Measurements from ENCODE around the gene SPATA3. TPM values are rescaled to one million over a fixed set of nuclear protein-coding genes. Genes with fewer than 3 reads are reported as not detected.
"Not testable (repeated sequence)": the region's sequence is repeated elsewhere in the genome, so short reads cannot be mapped to it uniquely, and the experiment has no call there.

The SPATA3 gene
- total RNA-seq, 1 donor from 2014 or later, result not detected

DNA sequence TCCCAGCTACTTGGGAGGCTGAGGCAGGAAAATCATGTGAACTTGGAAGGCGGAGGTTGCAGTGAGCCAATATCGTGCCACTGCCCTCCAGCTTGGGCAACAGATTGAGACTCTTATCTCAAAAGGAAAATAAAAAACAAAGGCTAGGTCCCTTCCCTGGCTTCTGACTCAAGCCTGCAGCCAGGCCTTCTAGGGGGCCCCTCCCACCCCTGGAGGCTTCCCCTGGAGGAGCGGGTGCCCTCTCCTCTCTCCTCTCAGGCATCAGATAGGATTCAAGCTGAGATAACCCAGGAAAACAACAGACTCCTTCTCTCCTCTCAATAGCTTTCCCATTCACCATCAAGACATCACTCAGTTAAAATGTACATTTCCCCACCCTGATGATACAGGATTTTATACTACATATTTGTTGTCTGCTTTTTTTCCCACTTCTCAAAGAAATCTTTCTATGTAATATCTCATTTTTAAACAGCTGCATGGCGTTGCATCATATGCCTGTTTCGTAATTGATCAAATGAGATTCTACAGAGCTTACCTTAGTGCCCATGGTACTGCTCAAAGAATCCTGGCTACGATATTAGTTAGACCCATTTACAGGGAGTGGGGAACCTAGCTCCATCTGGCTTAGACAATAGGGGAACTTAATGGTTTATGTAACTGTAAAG, 20.8 kb downstream of the SPATA3 start:
- no peak for DNase-seq (ENCODE audit: low spot score in 2 of 2)
- no peak for FAIRE-seq

DNA sequence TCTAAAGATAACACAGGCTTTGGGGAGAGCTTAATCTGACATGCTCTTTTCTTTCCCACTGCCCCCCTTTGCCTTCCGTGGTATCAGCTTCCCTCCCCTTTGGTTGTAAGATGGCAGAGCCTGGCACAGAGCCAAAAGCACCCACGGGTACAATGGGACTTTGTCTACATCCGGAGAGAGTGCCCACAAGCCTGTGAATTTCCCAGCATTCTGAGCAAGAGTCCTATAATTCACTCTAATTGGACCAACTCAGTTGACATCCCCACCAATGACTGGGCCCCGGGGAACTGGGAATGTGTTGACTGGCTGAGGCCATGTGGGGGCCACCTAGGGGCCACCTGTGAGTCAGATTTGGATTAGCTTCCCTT, 21.3 kb downstream of the SPATA3 start:
- FAIRE-seq (no peak), DNase-seq (ENCODE audit: low spot score in 2 of 2) (peak; percentile 63 to 65)

DNA sequence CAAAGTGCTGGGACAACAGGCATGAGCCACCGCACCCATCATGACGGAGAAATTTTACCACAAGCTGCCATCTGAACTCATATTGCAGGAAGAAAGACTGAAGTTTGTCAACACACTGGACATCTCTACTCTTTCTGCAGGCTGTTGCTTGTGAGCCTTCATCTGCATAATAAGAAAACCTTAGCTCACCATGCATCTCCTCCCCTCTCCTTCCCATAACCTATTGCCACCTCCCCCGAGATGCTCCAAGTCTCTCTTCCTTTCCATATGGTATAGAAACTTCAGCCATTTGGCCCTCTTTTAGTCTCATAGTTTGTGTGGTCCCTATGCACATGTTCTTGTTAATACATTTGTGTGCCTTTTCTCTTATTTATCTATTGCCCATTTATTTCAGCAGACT, 22.3 kb downstream of the SPATA3 start:
- FAIRE-seq (no peak), DNase-seq (ENCODE audit: low spot score in 2 of 2) (no peak)

- not testable (repeated sequence) for DNase-seq (ENCODE audit: low spot score in 2 of 2); FAIRE-seq
These were observed 29.1 kb downstream of the SPATA3 start for GRCh38 chr2:231025059-231025458.

DNA sequence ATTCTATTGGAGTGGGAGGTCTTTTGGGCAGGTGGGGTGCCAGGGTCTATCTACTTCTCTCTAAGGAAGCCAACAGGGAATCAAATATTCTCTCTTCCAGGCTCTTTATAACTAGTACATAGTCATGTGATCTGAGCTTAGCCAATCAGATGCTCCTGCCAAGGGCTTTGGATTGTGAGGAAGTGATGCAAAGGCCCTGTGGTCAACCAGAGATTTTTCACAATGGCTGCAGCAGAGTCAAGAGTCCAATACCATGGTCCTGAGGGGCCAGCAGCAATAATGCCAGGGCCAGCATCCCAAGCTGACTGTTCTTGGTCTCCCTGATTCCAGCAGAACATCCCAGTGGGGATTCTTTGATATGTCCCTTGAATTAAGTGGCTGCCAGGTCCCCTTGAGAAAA, 33.0 kb downstream of the SPATA3 start:
- no peak for FAIRE-seq

DNA sequence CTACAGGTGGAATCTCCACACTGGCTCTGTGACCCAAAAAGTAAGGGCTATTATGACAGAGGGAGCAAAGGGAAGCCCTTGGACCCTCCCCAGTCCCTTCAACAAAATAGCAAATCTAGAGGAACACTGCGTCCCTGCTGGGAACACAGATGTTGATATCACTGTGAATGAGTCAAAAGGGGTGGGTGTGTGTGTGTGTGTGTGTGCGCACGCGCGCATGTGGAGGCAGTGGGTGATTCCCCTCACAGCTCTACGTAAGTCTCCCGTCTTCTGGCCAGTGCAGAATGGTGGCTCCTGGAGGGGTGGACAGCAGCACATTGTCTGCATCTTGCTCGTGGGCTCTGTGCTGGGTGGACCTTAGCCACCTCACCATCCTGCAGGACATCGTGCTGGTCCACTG, 33.6 kb downstream of the SPATA3 start:
- FAIRE-seq (no peak), DNase-seq (ENCODE audit: low spot score in 2 of 2) (no peak)

More for the DNA sequence above, 33.0 kb downstream of the SPATA3 start:
- DNase-seq (ENCODE audit: low spot score in 2 of 2), result no peak

DNA sequence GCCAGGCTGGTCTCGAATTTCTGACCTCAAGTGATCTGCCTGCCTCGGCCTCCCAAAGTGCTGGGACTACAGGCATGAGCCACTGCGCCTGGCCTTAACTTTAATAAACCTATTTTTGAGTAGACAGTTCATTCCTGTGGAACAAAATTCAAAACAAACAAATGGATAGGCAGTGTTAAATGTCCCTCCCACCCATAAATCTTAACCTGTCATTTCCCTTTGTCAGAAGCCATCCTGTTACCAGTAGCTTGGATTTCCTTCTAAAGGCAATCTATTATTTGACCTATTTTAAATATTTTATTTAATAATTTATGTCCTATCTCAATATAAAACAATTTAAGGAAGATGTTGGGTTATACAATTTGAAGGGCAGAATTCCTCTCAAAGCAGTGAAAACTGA, 34.8 kb downstream of the SPATA3 start:
- FAIRE-seq, result no peak
- DNase-seq (ENCODE audit: low spot score in 2 of 2), result no peak

- DNase-seq (ENCODE audit: low spot score in 2 of 2), result no peak
- no peak for FAIRE-seq
These were observed 36.7 kb downstream of the SPATA3 start for GRCh38 chr2:231032575-231033140.

DNA sequence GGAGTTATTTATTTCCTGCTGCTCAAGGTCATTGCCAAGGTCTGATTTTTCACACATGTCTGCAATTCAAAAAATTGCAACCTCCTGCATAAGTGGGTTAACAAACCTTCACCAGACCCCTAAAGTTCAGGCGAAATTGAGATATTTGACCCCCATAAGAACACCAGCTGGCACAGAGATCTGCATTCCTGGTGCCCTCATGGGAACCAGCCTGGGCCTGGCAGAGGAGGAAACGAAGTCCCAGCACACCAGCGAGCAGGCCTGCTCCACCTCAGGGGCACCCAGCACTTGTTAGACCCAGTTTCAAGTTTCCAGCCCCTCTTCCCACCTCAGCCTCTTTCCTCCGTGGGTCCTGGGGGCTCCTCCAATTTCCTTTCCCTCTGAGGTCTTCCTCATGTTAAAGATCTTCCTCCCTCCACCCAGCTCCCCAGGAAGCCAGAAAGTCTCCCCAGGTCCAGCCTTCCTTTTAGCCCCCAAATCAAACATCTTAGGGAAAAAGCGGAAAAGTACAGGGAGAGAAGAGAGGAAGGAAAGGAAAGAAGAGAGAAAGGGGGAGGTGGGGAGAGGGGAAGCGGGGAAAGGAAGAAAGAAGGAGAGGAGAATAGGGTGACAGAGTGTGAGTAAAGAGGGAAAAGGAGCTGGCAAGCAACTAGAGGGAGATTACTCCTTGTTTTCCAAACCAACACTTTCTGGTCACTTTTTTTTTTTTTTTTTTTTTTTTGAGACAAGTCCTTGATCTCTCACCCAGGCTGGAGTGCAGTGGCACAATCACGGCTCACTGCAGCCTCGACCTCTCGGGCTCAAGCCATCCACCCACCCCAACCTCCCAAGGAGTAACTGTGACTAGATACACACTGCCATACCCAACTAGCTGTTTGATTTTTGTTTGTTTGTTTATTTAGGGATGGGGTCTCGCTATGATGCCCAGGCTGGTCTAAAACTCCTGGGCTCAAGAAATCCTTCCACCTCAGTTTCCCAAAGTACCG, 37.5 kb downstream of the SPATA3 start:
- DNase-seq (ENCODE audit: low spot score in 2 of 2) (no peak), FAIRE-seq (no peak)

GRCh38 chr2:231034291-231034882, 38.5 kb downstream of the SPATA3 start:
- no peak for DNase-seq (ENCODE audit: low spot score in 2 of 2)
- FAIRE-seq, result no peak

DNA sequence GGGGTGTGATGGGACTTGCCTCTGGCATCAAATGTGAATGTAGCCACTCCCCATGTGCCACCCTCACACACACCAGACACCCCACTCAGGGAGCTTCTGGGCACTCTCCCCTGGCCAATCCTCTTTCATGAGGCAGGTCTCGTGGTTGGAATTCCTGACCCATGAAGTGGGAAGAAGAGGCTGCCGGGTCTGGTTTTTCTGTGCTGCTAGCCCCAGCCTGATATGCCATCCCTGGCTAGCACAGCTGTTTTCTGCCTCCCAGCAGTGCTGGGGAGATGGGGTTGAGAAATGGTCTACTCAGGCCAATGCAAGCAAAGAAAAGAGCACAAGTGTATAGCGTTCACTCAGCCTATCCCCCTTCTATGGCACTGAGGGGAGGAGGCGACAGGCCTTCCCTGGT, 40.2 kb downstream of the SPATA3 start:
- no peak for DNase-seq (ENCODE audit: low spot score in 2 of 2)
- FAIRE-seq, result no peak

DNA sequence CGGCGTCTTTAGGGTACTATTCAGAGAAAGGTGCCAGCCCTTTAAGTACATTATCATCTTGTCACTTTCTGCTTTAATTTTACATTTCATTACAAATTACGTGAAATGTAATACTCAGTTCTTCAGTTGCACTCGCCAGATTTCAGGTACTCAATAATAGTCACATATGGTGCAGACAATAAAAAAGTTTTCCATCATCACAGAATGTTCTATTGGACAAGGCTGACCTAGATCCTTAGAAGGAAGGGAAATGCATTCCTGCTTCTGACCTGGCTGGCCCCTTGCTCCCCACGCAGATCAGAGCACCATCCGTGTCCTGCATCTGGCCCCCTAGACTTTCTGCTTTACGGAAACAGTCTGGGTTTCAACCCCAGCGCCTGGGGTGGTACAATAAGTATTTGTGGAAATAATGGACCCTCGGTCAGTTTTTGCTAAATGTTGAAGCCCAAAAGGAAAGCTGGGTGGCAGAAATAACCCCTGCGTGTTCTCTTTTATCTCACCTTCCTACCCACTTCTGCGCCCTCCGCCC, 40.7 kb downstream of the SPATA3 start:
- DNase-seq (ENCODE audit: low spot score in 2 of 2) (no peak), FAIRE-seq (no peak)

DNA sequence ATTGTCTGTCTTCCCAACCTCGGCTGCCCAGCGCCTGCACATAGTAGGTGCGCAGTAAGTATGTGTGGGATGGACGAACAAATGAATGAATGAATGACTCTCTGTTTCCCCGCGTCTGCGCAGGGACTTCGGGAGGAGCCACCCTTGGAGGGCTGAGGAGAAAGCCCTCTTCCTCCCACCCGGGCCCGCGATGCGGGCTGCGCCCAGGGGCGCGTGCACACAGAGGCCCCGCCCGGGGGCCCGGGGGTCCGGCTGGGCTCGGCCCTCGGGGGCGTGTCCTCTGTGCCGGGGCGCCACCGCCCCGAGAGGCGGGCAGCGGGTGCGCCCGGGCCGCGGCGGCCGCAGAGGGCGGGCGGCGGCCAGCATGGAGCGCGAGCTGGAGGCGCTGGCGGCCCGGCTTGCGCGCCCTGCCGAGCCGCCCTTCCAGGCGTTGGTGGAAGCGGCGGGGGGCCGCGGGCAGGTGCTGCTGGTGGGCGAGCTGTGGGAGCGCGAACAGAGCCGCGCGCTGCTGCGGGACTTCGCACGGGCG, 41.3 kb downstream of the SPATA3 start, which contains the start of gene C2orf72:
Gene C2orf72 (plus strand): TSS at position 322 of the 529 bp plus-strand sequence. CDS start 43 bp downstream, at position 365.
- FAIRE-seq (no peak), DNase-seq (ENCODE audit: low spot score in 2 of 2) (peak; percentile 69 to 76)

GRCh38 chr2:231037731-231038482, 42.0 kb downstream of the SPATA3 start:
- peak; percentile 74 to 86 for DNase-seq (ENCODE audit: low spot score in 2 of 2)
- no peak for FAIRE-seq

DNA sequence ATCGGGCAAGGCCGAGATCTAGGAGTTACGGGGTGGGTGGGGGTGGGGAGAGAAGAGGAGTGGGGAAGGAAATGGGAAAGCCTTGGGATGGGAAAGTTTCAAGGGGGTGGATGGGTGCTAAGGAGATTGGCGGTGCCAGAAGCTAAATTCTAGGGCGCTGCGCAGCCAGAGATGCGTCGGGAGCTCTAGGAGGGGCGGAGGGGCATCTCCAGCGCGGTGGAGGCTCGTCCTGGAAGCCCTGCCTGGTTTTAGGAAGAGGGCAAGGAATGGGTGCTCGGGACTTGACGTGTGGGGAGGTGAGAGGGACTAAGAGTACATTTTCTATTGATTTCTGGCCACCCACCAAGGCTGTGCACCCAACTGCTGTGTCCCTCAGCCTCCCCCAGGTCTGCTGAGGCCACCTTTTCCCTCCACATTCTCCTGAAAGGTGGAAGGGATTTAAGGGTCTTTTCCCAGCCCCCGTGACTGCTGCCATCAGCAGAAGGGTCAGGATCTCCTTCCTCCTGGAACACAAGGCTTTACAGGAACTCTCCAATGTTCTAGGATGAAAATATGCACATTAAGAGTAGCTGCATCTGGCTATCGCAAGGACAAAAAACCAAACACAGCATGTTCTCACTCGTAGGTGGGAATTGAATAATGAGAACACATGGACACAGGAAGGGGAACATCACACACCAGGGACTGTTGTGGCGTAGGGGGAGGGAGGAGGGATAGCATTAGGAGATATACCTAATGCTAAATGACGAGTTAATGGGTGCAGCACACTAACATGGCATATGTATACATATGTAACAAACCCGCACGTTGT, 42.8 kb downstream of the SPATA3 start:
- FAIRE-seq, result no peak
- peak in 1 of 2 donors; percentile 46 for DNase-seq (ENCODE audit: low spot score in 2 of 2)

GRCh38 chr2:231039294-231039664, 43.4 kb downstream of the SPATA3 start:
- no peak for DNase-seq (ENCODE audit: low spot score in 2 of 2)
- FAIRE-seq, result no peak

GRCh38 chr2:231039821-231040364, 44.0 kb downstream of the SPATA3 start:
- FAIRE-seq (no peak), DNase-seq (ENCODE audit: low spot score in 2 of 2) (no peak)

DNA sequence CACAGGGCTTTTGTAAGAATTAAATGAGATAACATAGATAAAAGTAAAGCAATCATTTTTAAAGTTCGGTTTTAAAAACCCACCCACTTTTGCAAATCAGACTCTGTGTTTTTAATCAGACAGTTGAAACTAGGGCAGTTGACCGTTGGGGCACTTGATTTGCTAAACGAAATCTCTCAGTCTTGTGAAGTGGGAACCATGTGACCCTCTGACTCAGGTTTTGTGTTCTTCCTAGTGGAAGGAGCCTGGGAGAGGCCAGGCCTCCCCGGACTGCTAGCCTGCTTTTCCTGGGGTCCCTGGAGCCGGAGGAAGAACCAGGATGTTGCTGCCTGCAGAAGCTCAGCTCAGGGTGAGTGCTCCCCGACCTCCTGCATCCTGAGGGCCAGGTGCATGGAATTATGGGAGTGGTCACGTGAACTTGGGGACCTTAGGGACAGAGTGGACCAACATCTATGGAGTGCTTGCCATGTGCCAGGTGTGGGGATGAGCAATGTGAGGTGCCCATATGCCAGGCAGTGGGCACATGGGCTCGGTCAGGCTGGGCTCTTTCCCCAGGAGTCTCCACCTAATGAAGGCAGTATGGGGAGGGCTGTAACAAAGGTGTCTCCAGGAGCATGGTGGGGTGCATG, 45.3 kb downstream of the SPATA3 start:
- FAIRE-seq (no peak), DNase-seq (ENCODE audit: low spot score in 2 of 2) (no peak)

Data from frontal cortex (tissue), 4 donors.